WTC11 (cell line): ENCODE measurements around the gene NXPH3. TPM values are rescaled to one million over a fixed set of nuclear protein-coding genes. Genes with fewer than 3 reads are reported as not detected.
A peak's percentile ranks its signal among the peaks of the same experiment; 100 is the strongest.

Experiments used
- ATAC-seq: fragments of 200-7000 bp; cut with Tn5 transposase; 2 replicates; pipeline ENCODE4 v1.10.0; 2021; ENCODE audit warnings: mild to moderate bottlenecking, moderate library complexity
- CTCF ChIA-PET: fragments of 300-600 bp; sonication (Branson Sonifier 250); formaldehyde crosslinking; loops from one replicate; lab custom pipeline; 2021; ENCODE audit warnings: antibody characterized with exemption; lab: Charles Lee
- POLR2A ChIA-PET: fragments of 350-600 bp; sonication (Branson Sonifier 250); formaldehyde crosslinking; loops from one replicate; lab custom pipeline; 2021; ENCODE audit warnings: antibody characterized with exemption; lab: Charles Lee
- DNase-seq: peaks from one replicate; pipeline ENCODE4 v3.0.0; 2021; ENCODE audit warnings: low spot score
- H3K27ac Mint-ChIP-seq: 2 replicates; pipeline ENCODE4 v1.8.0; 2021; ENCODE audit warnings: mixed read lengths
- H3K27me3 Mint-ChIP-seq: 2 replicates; pipeline ENCODE4 v1.8.0; 2021; ENCODE audit warnings: low read depth, mild to moderate bottlenecking, moderate library complexity, mixed read lengths
- H3K36me3 Mint-ChIP-seq: 2 replicates; pipeline ENCODE4 v1.8.0; 2021; ENCODE audit warnings: mixed read lengths
- H3K4me1 Mint-ChIP-seq: 2 replicates; pipeline ENCODE4 v1.8.0; 2022; ENCODE audit warnings: mixed read lengths
- H3K4me3 Mint-ChIP-seq: 2 replicates; pipeline ENCODE4 v1.8.0; 2021; ENCODE audit warnings: mild to moderate bottlenecking, moderate library complexity, mixed read lengths
- H3K9me3 Mint-ChIP-seq: 2 replicates; pipeline ENCODE4 v1.8.0; 2021; ENCODE audit warnings: mixed read lengths
- ATF1 ChIP-seq: sonication (generic); formaldehyde crosslinking; IDR thresholded peaks from 2 replicates; pipeline ENCODE4 v1.8.1; 2023; ENCODE audit warnings: mild to moderate bottlenecking, moderate library complexity, missing genetic modification reagents
- ATF3 ChIP-seq: sonication (generic); formaldehyde crosslinking; conservative IDR thresholded peaks from 2 replicates; pipeline ENCODE4 v1.8.1; 2022; ENCODE audit warnings: mild to moderate bottlenecking, missing genetic modification reagents
- CREB1 ChIP-seq: sonication (generic); formaldehyde crosslinking; IDR thresholded peaks from 2 replicates; pipeline ENCODE4 v1.8.0; 2023; ENCODE audit warnings: mild to moderate bottlenecking, missing genetic modification reagents
- CREM ChIP-seq: sonication (generic); formaldehyde crosslinking; IDR thresholded peaks from 2 replicates; pipeline ENCODE4 v1.8.1; 2022; ENCODE audit warnings: mild to moderate bottlenecking, missing genetic modification reagents, moderate library complexity
- CTCF ChIP-seq: fragments of 200-600 bp; IDR thresholded peaks from 2 replicates; pipeline ENCODE4 v1.8.0; 2022; ENCODE audit warnings: antibody characterized with exemption
- E2F4 ChIP-seq: sonication (generic); formaldehyde crosslinking; IDR thresholded peaks from 2 replicates; pipeline ENCODE4 v1.8.1; 2022; ENCODE audit warnings: low read depth, mild to moderate bottlenecking, moderate library complexity, missing genetic modification reagents, borderline replicate concordance
- GTF2I ChIP-seq: fragments of 250-450 bp; sonication (Bioruptor Pico); conservative IDR thresholded peaks from 2 replicates; pipeline ENCODE4 v1.4.0; 2021; ENCODE audit warnings: mild to moderate bottlenecking
- IRF1 ChIP-seq: sonication (generic); formaldehyde crosslinking; IDR thresholded peaks from 2 replicates; pipeline ENCODE4 v1.8.0; 2023; ENCODE audit warnings: missing genetic modification reagents
- JAZF1 ChIP-seq: fragments of 250-450 bp; sonication (Bioruptor Pico); IDR thresholded peaks from 2 replicates; pipeline ENCODE4 v1.9.0; 2021; ENCODE audit warnings: moderate library complexity, mild to moderate bottlenecking, inconsistent platforms
- NFYB ChIP-seq: sonication (generic); formaldehyde crosslinking; conservative IDR thresholded peaks from 2 replicates; pipeline ENCODE4 v1.8.0; 2022; ENCODE audit warnings: low read depth, missing genetic modification reagents
- ZNF281 ChIP-seq: sonication (generic); formaldehyde crosslinking; IDR thresholded peaks from 2 replicates; pipeline ENCODE4 v1.8.0; 2023; ENCODE audit warnings: mild to moderate bottlenecking, missing genetic modification reagents
- ZNF423 ChIP-seq: fragments of 250-450 bp; sonication (Bioruptor Pico); IDR thresholded peaks from 2 replicates; pipeline ENCODE4 v2.1.2; 2022; ENCODE audit warnings: mild to moderate bottlenecking, moderate library complexity
- ZNF425 ChIP-seq: fragments of 250-450 bp; sonication (Bioruptor Pico); conservative IDR thresholded peaks from 2 replicates; pipeline ENCODE4 v1.9.0; 2021; ENCODE audit warnings: mild to moderate bottlenecking
- total RNA-seq: library from RNA; stranded (reverse); gene quantifications from 3 replicates; pipeline ENCODE4 v1.2.3, GENCODE V29; 2021
- TF ChIP-seq, protein P1 (sequence below): sonication (generic); formaldehyde crosslinking; IDR thresholded peaks from 2 replicates; pipeline ENCODE4 v1.8.1; 2022; ENCODE audit warnings: mild to moderate bottlenecking, moderate library complexity, missing genetic modification reagents
- TF ChIP-seq, protein P2 (sequence below): sonication (generic); formaldehyde crosslinking; IDR thresholded peaks from 2 replicates; pipeline ENCODE4 v1.8.0; 2022; ENCODE audit warnings: missing genetic modification reagents
- TF ChIP-seq, protein P3 (sequence below): sonication (generic); formaldehyde crosslinking; IDR thresholded peaks from 2 replicates; pipeline ENCODE4 v1.8.0; 2022; ENCODE audit warnings: mild to moderate bottlenecking, missing genetic modification reagents

NXPH3 gene
- total RNA-seq, 1 experiment from 2014 or later, result 3.4 TPM

DNA sequence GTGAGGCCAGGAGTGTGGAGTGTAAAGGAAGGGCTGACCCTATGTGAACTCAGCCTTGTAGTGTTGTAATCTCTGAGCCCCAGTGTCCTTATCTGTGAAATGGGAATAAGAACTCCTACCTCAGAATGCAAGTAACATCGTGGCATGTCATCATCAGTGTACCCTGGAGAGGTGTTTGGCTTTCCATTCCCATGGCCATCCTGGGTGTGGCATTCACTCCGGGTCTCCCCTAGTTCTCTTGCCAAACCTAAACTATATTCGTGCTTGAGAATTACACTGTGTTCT lies 1.9 kb downstream of the NXPH3 start (continued):
- TF ChIP-seq ZNF425 (CRISPR knock-in tag) (no peak), CTCF (no peak)

DNA sequence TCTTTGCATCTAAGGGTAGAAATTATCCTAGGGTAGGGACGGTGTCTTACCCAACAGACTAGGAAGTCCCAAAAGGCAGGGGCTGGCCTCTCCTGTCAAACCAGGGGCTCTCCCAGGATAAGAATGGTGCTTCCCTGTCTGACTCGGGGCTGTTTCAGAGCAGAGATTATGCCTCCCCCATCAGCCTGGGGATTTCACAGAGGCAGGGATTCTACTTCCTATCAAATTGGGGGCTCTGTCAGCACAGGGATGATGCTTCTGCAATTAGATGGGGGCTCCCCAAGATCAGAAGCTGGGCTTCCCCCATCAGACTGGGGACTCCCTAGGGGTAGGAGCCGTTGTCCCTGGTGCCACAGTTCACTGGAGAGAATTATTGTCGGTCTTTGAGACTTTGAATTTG lies 2.3 kb downstream of the NXPH3 start:
- POLR2A ChIA-PET, result no interaction called here
- no peak for DNase-seq
- TF ChIP-seq GTF2I (CRISPR knock-in tag) (no peak), CREM (CRISPR knock-in tag) (no peak), IRF1 (no peak), ZNF281 (CRISPR knock-in tag) (no peak), ATF3 (CRISPR knock-in tag) (no peak), ZNF423 (no peak)
- TF ChIP-seq, protein P1, sequence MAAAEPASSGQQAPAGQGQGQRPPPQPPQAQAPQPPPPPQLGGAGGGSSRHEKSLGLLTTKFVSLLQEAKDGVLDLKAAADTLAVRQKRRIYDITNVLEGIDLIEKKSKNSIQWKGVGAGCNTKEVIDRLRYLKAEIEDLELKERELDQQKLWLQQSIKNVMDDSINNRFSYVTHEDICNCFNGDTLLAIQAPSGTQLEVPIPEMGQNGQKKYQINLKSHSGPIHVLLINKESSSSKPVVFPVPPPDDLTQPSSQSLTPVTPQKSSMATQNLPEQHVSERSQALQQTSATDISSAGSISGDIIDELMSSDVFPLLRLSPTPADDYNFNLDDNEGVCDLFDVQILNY (CRISPR knock-in tag), result no peak
- TF ChIP-seq, all 79 proteins: peak for 0
- no peaks in the 10 kb centered on the region for H3K9me3 Mint-ChIP-seq
- H3K27ac Mint-ChIP-seq, result no peak overlapping the region
- H3K27me3 Mint-ChIP-seq, result peaks cover 29% of the 10 kb centered on the region
- no peak for ATAC-seq
- CTCF ChIA-PET, result no interaction called here
- H3K36me3 Mint-ChIP-seq, result no peaks in the 10 kb centered on the region
- peaks cover 21% of the 10 kb centered on the region for H3K4me1 Mint-ChIP-seq
- H3K4me3 Mint-ChIP-seq, result peak overlapping the region; percentile 89

DNA sequence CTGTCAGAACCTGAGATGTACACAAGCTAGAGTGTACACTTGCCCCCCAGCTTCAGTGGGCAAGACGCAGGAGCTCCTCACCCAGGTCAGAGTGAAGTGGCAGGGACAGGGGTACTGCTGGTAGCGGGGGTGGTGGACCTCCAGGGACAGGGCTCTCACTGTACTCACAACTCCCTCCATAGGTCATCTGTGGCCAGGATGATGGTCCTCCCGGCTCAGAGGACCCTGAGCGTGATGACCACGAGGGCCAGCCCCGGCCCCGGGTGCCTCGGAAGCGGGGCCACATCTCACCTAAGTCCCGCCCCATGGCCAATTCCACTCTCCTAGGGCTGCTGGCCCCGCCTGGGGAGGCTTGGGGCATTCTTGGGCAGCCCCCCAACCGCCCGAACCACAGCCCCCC lies 2.7 kb downstream of the NXPH3 start:
- ChIA-PET POLR2A (no interaction called here), CTCF (interaction anchor here (0.6 kb wide), 1 partner anchor 99 kb away, joined by 4 read pairs; no protein-coding TSS in a partner anchor)
- no peaks in the 10 kb centered on the region for H3K36me3 Mint-ChIP-seq
- no peak overlapping the region for H3K4me3 Mint-ChIP-seq
- ATAC-seq (no peak), DNase-seq (no peak)
- H3K9me3 Mint-ChIP-seq, result no peaks in the 10 kb centered on the region
- peaks cover 16% of the 10 kb centered on the region for H3K4me1 Mint-ChIP-seq
- H3K27ac Mint-ChIP-seq, result no peak overlapping the region
- peaks cover 25% of the 10 kb centered on the region for H3K27me3 Mint-ChIP-seq
- TF ChIP-seq E2F4 (CRISPR knock-in tag) (no peak), ATF1 (CRISPR knock-in tag) (no peak), JAZF1 (CRISPR knock-in tag) (no peak), CREB1 (CRISPR knock-in tag) (no peak), NFYB (CRISPR knock-in tag) (no peak)
- TF ChIP-seq, protein P2, sequence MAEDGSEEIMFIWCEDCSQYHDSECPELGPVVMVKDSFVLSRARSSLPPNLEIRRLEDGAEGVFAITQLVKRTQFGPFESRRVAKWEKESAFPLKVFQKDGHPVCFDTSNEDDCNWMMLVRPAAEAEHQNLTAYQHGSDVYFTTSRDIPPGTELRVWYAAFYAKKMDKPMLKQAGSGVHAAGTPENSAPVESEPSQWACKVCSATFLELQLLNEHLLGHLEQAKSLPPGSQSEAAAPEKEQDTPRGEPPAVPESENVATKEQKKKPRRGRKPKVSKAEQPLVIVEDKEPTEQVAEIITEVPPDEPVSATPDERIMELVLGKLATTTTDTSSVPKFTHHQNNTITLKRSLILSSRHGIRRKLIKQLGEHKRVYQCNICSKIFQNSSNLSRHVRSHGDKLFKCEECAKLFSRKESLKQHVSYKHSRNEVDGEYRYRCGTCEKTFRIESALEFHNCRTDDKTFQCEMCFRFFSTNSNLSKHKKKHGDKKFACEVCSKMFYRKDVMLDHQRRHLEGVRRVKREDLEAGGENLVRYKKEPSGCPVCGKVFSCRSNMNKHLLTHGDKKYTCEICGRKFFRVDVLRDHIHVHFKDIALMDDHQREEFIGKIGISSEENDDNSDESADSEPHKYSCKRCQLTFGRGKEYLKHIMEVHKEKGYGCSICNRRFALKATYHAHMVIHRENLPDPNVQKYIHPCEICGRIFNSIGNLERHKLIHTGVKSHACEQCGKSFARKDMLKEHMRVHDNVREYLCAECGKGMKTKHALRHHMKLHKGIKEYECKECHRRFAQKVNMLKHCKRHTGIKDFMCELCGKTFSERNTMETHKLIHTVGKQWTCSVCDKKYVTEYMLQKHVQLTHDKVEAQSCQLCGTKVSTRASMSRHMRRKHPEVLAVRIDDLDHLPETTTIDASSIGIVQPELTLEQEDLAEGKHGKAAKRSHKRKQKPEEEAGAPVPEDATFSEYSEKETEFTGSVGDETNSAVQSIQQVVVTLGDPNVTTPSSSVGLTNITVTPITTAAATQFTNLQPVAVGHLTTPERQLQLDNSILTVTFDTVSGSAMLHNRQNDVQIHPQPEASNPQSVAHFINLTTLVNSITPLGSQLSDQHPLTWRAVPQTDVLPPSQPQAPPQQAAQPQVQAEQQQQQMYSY (CRISPR knock-in tag), result no peak
- TF ChIP-seq, protein P3, sequence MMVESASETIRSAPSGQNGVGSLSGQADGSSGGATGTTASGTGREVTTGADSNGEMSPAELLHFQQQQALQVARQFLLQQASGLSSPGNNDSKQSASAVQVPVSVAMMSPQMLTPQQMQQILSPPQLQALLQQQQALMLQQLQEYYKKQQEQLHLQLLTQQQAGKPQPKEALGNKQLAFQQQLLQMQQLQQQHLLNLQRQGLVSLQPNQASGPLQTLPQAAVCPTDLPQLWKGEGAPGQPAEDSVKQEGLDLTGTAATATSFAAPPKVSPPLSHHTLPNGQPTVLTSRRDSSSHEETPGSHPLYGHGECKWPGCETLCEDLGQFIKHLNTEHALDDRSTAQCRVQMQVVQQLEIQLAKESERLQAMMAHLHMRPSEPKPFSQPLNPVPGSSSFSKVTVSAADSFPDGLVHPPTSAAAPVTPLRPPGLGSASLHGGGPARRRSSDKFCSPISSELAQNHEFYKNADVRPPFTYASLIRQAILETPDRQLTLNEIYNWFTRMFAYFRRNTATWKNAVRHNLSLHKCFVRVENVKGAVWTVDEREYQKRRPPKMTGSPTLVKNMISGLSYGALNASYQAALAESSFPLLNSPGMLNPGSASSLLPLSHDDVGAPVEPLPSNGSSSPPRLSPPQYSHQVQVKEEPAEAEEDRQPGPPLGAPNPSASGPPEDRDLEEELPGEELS (CRISPR knock-in tag), result no peak
